Stimulated activated CD4-positive, alpha-beta T cell treated with anti-CD3 and anti-CD28 coated beads, Interleukin-15, amount 100 ng/mL, for 1 hour (primary cell): ENCODE data around the gene SEPHS2.

Experiments used
- DNase-seq, 2 donors: peaks; one replicate each; pipeline ENCODE4 v3.0.0-alpha.2; 2020; ENCODE audit warnings: low read depth in 1 of 2, low spot score in 1 of 2

SEPHS2 gene

GRCh38 chr16:30430428-30430970, 15.2 kb downstream of the SEPHS2 start:
- DNase-seq = no peak

- DNase-seq = peak; percentile 85 to 87
These were observed 15.8 kb downstream of the SEPHS2 start, which contains the start of gene DCTPP1 for GRCh38 chr16:30429678-30430427. Gene DCTPP1, minus strand, starts transcription at chr16:30430030. Its CDS starts 50 bp downstream, at chr16:30429980.

- no peak for DNase-seq
These were observed 16.3 kb downstream of the SEPHS2 start for GRCh38 chr16:30429418-30429677.

- DNase-seq = no peak
These were observed 17.6 kb downstream of the SEPHS2 start for GRCh38 chr16:30428055-30428454.

- no peak for DNase-seq
These were observed 24.7 kb downstream of the SEPHS2 start for GRCh38 chr16:30421010-30421409.

- no peak for DNase-seq
These were observed 27.1 kb downstream of the SEPHS2 start for GRCh38 chr16:30418350-30419181.

GRCh38 chr16:30417529-30418349, 27.9 kb downstream of the SEPHS2 start:
- DNase-seq = peak; percentile 77 to 78

GRCh38 chr16:30416624-30417528, 28.8 kb downstream of the SEPHS2 start:
- DNase-seq = no peak

- DNase-seq = no peak
These were observed 29.5 kb downstream of the SEPHS2 start for GRCh38 chr16:30416047-30416603.

- no peak for DNase-seq
These were observed 31.5 kb downstream of the SEPHS2 start for GRCh38 chr16:30414159-30414558.

GRCh38 chr16:30413112-30413806, 32.4 kb downstream of the SEPHS2 start:
- no peak for DNase-seq

- peak; percentile 86 to 88 for DNase-seq
These were observed 36.3 kb downstream of the SEPHS2 start for GRCh38 chr16:30409125-30410060.

GRCh38 chr16:30407804-30408534, 37.7 kb downstream of the SEPHS2 start:
- no peak for DNase-seq

GRCh38 chr16:30407102-30407803, 38.4 kb downstream of the SEPHS2 start, which contains the start of gene ZNF771:
Gene ZNF771, plus strand, starts transcription at chr16:30407606. Its CDS starts 448 bp downstream, at chr16:30408054.
- DNase-seq = peak; percentile 80 to 90

- DNase-seq = no peak
These were observed 38.9 kb downstream of the SEPHS2 start for GRCh38 chr16:30406795-30407101.

GRCh38 chr16:30401768-30402425, 43.8 kb downstream of the SEPHS2 start:
- no peak for DNase-seq
